Hair follicular keratinocyte (primary cell): Measurements from ENCODE around the gene TFDP1. TPM values are rescaled to one million over a fixed set of nuclear protein-coding genes. Genes with fewer than 3 reads are reported as not detected.

Experiments
- total RNA-seq: library from RNA; depleted of rRNA; stranded (reverse); fragments of >200 nt; gene quantifications from 2 replicates; pipeline ENCODE4 v1.2.3, GENCODE V29; 2015

Gene TFDP1
- total RNA-seq: 56.0 and 95.7 TPM in 2 replicates

GRCh38 chr13:113584205-113584869 lies at the start of gene TFDP1:
TFDP1 (plus strand) TSS chr13:113584753; CDS start chr13:113585838, 1,085 bp downstream.

GRCh38 chr13:113657851-113658741 lies 73.5 kb downstream of the TFDP1 start, which contains the start of gene ATP4B:
ATP4B (minus strand) TSS chr13:113658198; CDS start chr13:113658144, 54 bp downstream.

GRCh38 chr13:113666951-113667701 lies 82.6 kb downstream of the TFDP1 start, which contains the start of gene GRK1:
GRK1 (plus strand) TSS chr13:113667219; CDS start chr13:113667387, 168 bp downstream.

Other genes starting within 250 kb of the TFDP1 start
- gene GRTP1, start 220.6 kb upstream of the TFDP1 start, total RNA-seq: 7.6 and 9.4 TPM in 2 replicates
- 0.68 and 0.70 TPM in 2 replicates for gene ADPRHL1, start 131.3 kb upstream of the TFDP1 start, total RNA-seq
- 4.1 and 4.4 TPM in 2 replicates for gene DCUN1D2, start 94.0 kb upstream of the TFDP1 start, total RNA-seq
- not detected in 2 replicates for gene ATP4B, start 73.4 kb downstream of the TFDP1 start, total RNA-seq
- gene GRK1, start 82.5 kb downstream of the TFDP1 start, total RNA-seq: not detected in 2 replicates
- 2.2 and 4.1 TPM in 2 replicates for gene TMEM255B, start 174.5 kb downstream of the TFDP1 start, total RNA-seq